Kasumi-1 (cell line): ENCODE results near the gene OR6N1.

Experiments
- DNase-seq, 2 experiments: peaks; one replicate each; lab custom pipeline; 2025; lab: John Stamatoyannopoulos, UW

OR6N1 gene

DNA sequence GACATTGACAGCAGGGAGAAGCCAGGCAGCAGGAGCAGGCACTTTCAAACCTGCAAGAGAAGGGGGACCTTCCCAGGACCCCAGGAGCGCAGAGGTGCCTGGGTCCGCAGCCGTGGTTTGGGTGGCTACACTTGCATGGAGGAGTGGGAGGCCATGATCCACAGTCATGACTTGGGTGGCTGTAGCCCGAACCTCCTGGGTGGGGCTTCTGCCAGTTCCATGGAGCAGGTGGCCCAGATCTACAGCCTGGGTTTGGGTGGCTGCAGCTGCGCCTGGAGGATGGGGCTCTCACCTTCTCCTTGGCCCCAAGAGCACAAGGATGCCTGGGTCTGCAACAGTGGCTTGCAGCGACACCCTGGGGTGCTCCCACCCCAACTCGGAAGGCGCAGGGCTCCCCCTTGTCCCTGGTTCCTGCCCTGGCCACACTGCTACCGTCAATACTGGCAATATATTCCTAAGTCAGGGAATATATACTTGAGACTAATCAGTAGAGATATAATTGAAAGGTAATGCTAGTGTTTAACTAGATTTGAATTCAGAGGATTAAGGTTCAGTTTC is 19.8 kb downstream of the OR6N1 start:
- no peak for DNase-seq

DNA sequence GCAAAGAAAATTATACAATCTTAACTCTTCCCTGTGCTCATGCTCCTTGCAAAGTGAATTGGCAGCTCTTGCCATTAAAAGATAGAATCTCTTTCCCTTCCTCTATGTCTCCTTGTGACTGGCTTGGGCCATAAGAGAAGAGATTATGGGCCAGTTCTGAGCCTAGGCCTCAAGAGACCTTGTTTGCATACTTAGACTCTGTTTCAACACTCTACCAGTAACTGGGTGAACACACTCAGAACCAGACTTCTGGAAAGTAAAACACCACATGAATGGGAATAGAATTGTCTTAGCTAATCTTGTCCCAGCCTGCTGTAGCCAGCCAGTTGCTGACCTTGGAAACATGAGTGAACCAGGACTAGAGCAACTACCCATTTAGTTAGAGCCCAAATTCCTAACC is 36.1 kb downstream of the OR6N1 start:
- no peak for DNase-seq

DNA sequence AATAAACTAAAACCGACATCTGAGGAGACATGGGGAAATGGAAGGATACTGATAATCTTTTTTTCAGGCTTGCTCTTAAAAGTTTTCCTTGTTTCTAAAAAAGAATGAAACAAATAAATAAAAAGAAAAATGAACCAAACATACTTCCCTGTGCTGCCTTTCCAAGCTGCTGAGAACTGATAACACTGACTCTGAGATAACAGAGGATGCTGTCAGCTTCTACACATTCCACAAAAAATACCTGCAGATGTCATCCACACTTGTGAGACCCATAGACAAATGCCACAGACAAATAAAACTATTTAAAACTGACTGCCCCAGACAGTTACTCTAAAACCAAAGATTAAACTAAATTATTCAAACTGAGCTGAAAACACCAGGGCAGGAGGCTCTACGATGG is 39.5 kb downstream of the OR6N1 start:
- no peak for DNase-seq

DNA sequence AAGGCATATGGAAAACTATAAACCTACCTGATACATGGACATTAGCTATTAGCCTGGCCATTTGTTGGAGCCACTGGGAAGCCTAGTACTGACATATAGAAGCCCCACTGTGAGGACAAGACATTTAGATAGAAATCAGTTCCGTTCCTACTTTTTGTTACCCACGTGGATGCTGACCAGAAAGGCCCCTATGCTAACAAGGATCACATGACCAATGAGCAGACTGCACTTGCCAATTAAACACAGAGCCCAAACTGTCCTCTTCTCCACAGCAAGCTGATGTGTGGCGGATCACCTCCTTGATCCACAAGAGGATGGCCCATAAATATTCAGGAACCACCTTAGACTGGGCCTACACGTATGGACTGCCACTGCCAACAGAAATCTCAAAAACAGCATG is 40.3 kb downstream of the OR6N1 start:
- DNase-seq, result no peak

DNA sequence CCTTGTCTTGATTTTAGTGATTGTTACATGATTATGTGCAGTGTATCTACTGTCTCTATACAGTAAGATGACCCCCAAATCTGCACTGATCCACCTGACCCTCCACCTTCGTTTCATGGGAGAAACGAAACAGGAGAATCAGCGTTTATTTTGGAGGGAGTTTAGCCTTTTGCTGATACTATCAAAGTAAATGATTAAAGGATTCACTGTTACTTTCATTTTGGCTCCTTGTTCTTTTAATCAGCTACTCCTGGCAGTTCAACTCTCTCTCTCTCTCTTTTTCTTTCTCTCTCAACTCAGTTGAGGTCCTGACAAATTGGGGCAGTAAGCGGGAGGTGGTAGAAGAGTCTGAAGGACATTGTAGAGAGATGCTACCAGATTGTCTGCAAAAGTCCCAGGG is 41.5 kb downstream of the OR6N1 start:
- no peak for DNase-seq

DNA sequence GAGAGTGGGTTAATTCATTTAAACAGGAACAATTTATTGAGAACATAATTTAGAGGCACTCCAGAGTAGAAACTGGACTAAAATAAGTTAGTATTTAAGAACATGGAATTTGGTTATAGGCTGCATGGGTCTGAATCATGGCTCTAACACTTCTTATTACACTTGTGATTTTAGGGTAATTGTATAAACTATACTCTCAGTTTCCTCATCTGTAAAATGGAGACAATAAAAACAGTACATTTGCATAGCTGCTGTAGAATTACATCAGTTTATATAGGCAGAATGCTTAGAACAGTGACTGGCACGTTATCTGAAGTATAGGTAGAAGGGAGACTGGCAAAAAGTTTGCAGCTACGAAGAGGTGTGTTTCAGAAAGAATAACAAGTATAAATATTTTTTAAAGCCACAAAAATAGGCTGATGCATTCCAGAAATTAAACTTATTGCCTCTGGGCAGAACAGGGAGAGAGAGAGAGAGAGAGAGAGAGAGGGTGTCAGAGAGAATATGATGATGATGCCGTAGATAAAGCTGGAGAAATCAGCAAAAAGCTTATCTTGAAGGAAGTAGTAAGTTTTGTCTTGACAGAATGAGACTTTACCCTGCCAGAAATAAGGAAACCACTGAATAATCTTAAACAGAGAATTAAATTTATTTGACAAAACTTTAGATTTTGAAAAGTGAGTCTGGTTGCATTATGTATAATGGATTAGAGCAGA is 43.3 kb downstream of the OR6N1 start:
- DNase-seq, result no peak

DNA sequence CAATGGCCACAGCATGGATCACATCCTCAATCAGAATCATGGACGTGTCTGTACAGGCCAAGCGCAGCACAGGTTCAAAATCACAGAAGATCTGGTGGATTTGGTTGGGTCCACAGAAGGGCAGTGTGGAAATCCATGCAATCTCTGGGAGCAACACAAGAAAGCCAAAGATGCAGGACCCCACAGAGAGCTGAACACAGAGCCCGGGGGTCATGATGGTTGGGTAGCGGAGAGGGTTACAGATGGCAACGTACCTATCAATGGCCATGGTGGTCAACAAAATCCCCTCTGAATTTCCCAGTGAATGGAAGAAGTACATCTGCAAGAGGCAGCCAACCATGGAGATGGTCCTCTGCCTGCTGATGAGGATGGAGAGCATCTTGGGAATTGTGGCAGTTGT is 47.6 kb downstream of the OR6N1 start:
- DNase-seq, result no peak

DNA sequence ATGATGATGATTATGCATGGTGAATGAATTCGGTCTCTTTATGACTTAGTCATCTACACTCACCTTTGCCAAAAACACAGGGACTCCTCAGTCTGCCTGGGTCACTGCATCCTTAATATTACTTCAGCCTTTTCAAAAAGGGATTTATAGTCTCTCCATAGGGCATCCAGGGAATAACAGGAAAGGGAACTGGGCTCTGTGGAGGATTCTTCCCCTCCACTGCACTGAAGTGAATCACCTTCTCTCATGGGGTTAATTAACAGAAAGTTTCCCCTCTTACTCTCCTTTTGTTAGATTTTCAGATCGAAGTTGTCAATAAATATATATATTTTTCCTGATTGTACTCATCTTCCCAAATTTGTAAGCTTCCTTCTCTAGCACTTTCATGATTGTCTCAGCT is 51.4 kb downstream of the OR6N1 start, which contains the start of gene OR6K3:
Gene OR6K3, minus strand, starts transcription at position 101 of the 400 bp plus-strand sequence. CDS start 2,605 bp downstream, outside the sequence.
- DNase-seq, result no peak

DNA sequence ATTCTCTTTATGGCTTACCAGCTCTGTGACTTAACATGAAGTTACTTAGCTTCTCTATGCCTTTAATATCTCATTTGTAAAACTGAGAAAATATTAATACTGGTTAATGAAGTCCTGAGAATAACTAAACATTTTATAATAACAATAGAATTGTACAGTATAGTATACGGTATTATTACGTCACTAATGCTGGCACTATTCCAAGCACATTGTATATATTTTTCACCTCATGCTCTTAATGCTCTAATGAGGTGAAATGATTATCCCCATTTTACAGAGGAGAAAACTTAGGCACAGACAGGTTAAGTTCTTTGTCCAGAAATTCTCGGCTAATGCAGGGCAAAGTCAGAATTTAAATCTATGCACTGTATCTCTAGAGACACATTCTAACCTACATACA is 52.3 kb downstream of the OR6N1 start:
- no peak for DNase-seq

DNA sequence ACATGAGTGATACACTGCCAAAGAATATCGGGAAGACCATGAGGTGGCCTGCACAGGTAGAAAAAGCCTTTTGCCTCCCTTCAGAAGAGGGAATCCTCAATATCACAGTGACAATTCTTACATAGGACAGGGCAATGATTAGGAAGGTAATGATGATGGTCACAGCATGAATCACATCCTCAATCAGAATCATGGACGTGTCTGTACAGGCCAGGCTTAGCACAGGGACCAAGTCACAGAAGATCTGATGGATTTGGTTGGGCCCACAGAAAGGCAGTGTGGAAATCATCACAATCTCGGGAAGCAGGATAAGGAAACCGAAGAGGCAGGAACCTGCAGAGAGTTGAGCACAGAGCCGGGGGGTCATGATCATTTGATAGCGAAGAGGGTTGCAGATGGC is 54.7 kb downstream of the OR6N1 start:
- no peak for DNase-seq

DNA sequence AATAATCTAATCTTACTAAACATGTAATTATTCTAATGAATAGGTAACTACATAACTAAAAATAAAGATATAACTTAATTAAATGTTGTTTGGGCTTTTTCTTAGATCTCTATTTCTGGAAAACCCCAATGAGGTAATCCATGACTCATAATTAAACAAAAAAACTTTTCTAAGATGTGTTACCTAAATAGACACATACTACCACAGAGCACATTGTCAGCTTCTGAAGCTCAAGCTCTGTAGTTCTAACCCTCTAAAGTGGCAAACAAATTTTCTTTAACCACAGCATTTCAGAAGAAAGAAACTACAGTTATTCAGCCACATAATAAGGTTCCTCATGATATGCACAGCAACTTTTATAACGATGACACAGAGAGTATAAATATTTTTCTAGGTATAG is 55.7 kb downstream of the OR6N1 start:
- DNase-seq, result no peak

DNA sequence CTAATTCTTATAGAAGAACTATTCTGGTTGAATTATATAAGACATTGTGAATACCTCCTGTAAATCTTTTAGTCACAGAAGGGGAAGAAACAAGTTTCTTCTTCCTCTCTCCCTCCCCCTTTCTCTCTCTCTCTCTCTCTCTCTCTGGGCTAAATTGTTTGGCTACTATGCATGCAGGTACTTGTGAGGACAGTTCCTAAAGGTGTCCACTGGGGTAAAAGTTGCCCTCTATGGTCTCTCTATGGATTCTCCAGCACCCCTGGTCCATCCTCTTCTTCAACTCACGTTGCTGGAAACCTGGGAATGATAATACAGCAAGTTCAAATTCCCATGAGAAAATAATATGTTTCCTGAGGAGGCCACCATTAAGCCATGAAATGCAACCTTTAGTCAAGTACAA is 57.2 kb downstream of the OR6N1 start:
- no peak for DNase-seq
